WERI-Rb-1 (cell line): Measurements from ENCODE around the gene DPPA5.

ENCODE experiments used
- DNase-seq: peaks from one replicate; pipeline ENCODE4 v3.0.0-alpha.2; 2020
- H3K27ac ChIP-seq: fragments of 250-450 bp; sonication (Bioruptor Pico); 2 replicates; pipeline ENCODE4 v1.5.1; 2020; ENCODE audit warnings: mild to moderate bottlenecking, moderate library complexity
- H3K27me3 ChIP-seq: fragments of 250-450 bp; sonication (Bioruptor Pico); 2 replicates; pipeline ENCODE4 v1.5.1; 2021; ENCODE audit warnings: mild to moderate bottlenecking, low read depth, moderate library complexity; ENCODE audit not compliant: insufficient read depth, severe bottlenecking
- H3K36me3 ChIP-seq: fragments of 250-450 bp; sonication (Bioruptor Pico); 2 replicates; pipeline ENCODE4 v1.5.1; 2020; ENCODE audit warnings: mild to moderate bottlenecking, moderate library complexity
- H3K4me3 ChIP-seq: 2 replicates; pipeline ENCODE4 v1.5.1; 2011; ENCODE audit warnings: low read depth, mild to moderate bottlenecking, control low read depth, low read length
- H3K9me3 ChIP-seq: fragments of 250-450 bp; sonication (Bioruptor Pico); 2 replicates; pipeline ENCODE4 v1.5.1; 2021; ENCODE audit warnings: mild to moderate bottlenecking, moderate library complexity; ENCODE audit not compliant: severe bottlenecking
- CTCF ChIP-seq: IDR thresholded peaks from 2 replicates; pipeline ENCODE4 v1.5.1; 2011; ENCODE audit warnings: low read depth, mild to moderate bottlenecking, control low read depth, inconsistent platforms, low read length

Gene DPPA5

GRCh38 chr6:73377225-73377624, 23.1 kb upstream of the DPPA5 start:
- Histone ChIP-seq H3K27ac (no peak overlapping the region), H3K36me3 (no peaks in the 10 kb centered on the region), H3K4me3 (no peak overlapping the region), H3K9me3 (no peaks in the 10 kb centered on the region), H3K27me3 (no peaks in the 10 kb centered on the region)
- no peak for TF ChIP-seq CTCF
- DNase-seq = no peak

- H3K36me3 ChIP-seq = no peaks in the 10 kb centered on the region
- H3K27ac ChIP-seq = no peak overlapping the region
- H3K4me3 ChIP-seq = no peak overlapping the region
- H3K27me3 ChIP-seq = no peaks in the 10 kb centered on the region
- no peaks in the 10 kb centered on the region for H3K9me3 ChIP-seq
- no peak for TF ChIP-seq CTCF
- DNase-seq = no peak
These were observed 21.1 kb upstream of the DPPA5 start for GRCh38 chr6:73375216-73375615.

- Histone ChIP-seq H3K36me3 (no peaks in the 10 kb centered on the region), H3K4me3 (no peak overlapping the region), H3K9me3 (no peaks in the 10 kb centered on the region), H3K27ac (no peak overlapping the region), H3K27me3 (no peaks in the 10 kb centered on the region)
- no peak for TF ChIP-seq CTCF
- DNase-seq = no peak
These were observed 18.4 kb upstream of the DPPA5 start for GRCh38 chr6:73372516-73372915.

- H3K27me3 ChIP-seq = no peaks in the 10 kb centered on the region
- no peak for DNase-seq
- H3K27ac ChIP-seq = no peak overlapping the region
- H3K36me3 ChIP-seq = no peaks in the 10 kb centered on the region
- TF ChIP-seq CTCF = no peak
- H3K4me3 ChIP-seq = no peak overlapping the region
- H3K9me3 ChIP-seq = no peaks in the 10 kb centered on the region
These were observed 17.9 kb upstream of the DPPA5 start for GRCh38 chr6:73371984-73372383.

GRCh38 chr6:73369563-73369962, 15.5 kb upstream of the DPPA5 start, which contains the start of gene OOEP:
Gene OOEP, minus strand, starts transcription at chr6:73369897. Its CDS starts 105 bp downstream, at chr6:73369792.
- no peaks in the 10 kb centered on the region for H3K27me3 ChIP-seq
- H3K9me3 ChIP-seq = no peaks in the 10 kb centered on the region
- H3K27ac ChIP-seq = no peak within 1 kb of the TSS
- TF ChIP-seq CTCF = no peak
- no peaks in the 10 kb centered on the region for H3K36me3 ChIP-seq
- no peak within 1 kb of the TSS for H3K4me3 ChIP-seq
- no peak for DNase-seq

- H3K27ac ChIP-seq = no peak overlapping the region
- DNase-seq = no peak
- TF ChIP-seq CTCF = no peak
These were observed 15.1 kb upstream of the DPPA5 start for GRCh38 chr6:73369157-73369556.

More at GRCh38 chr6:73369157-73369556, 15.1 kb upstream of the DPPA5 start:
- H3K4me3 ChIP-seq = no peak overlapping the region
- H3K9me3 ChIP-seq = no peaks in the 10 kb centered on the region
- H3K36me3 ChIP-seq = no peaks in the 10 kb centered on the region
- H3K27me3 ChIP-seq = no peaks in the 10 kb centered on the region
